Measurements from ENCODE around the gene SLC35B2. TPM values are rescaled to one million over a fixed set of nuclear protein-coding genes. Genes with fewer than 3 reads are reported as not detected.

Gene SLC35B2
- total and polyA plus RNA-seq, 2 experiments from 2014 or later, result 74.1 to 104 TPM

- Histone ChIP-seq H3K27ac (no peak overlapping the region), H3K27me3 (peaks cover 79% of the 10 kb centered on the region), H2AFZ (no peak overlapping the region), H3K4me1 (ENCODE audit: insufficient read depth) (peaks cover 2% of the 10 kb centered on the region), H3K79me2 (no peaks in the 10 kb centered on the region), H3K4me2 (no peak overlapping the region), H4K20me1 (ENCODE audit: insufficient read depth, poor library complexity, severe bottlenecking) (no peaks in the 10 kb centered on the region), H3K9me2 (replicated peaks; ENCODE audit: insufficient read depth) (no peaks in the 10 kb centered on the region), H3K4me3 (no peak overlapping the region), H3K36me3 (replicated peaks; ENCODE audit: insufficient read depth, low read depth) (no peaks in the 10 kb centered on the region), H3K9me3 (ENCODE audit: low read depth) (no peaks in the 10 kb centered on the region)
- DNase-seq (ENCODE audit: low spot score), result no peak
- no peak for TF ChIP-seq CTCF (IDR thresholded peaks at IDR 0.05; ENCODE audit: poor library complexity)
- no peak for TF ChIP-seq EZH2 (IDR thresholded peaks at IDR 0.05; ENCODE audit: borderline replicate concordance)
- TF ChIP-seq EZH2phosphoT487 (IDR thresholded peaks at IDR 0.05; ENCODE audit: low read depth, severe bottlenecking, unreplicated experiment), result no peak
- 87% methylated on average over 4 of the region's 4 CpGs for WGBS (ENCODE audit: low lambda C conversion rate, missing lambda C conversion rate)
Observed at GRCh38 chr6:44292661-44293365, 35.5 kb upstream of the SLC35B2 start.

- H3K36me3 ChIP-seq (replicated peaks; ENCODE audit: insufficient read depth, low read depth), result no peaks in the 10 kb centered on the region
- H3K9me3 ChIP-seq (ENCODE audit: low read depth), result no peaks in the 10 kb centered on the region
- no peak overlapping the region for H3K4me2 ChIP-seq
- H3K79me2 ChIP-seq, result no peaks in the 10 kb centered on the region
- TF ChIP-seq EZH2phosphoT487 (IDR thresholded peaks at IDR 0.05; ENCODE audit: low read depth, severe bottlenecking, unreplicated experiment), result no peak
- TF ChIP-seq CTCF (IDR thresholded peaks at IDR 0.05; ENCODE audit: poor library complexity), result no peak
- no peak for DNase-seq (ENCODE audit: low spot score)
- H3K4me1 ChIP-seq (ENCODE audit: insufficient read depth), result no peaks in the 10 kb centered on the region
- WGBS (ENCODE audit: low lambda C conversion rate, missing lambda C conversion rate), result 76% methylated on average over 4 of the region's 4 CpGs
- H3K27me3 ChIP-seq, result peaks cover 78% of the 10 kb centered on the region
- H3K4me3 ChIP-seq, result no peak overlapping the region
- no peaks in the 10 kb centered on the region for H4K20me1 ChIP-seq (ENCODE audit: insufficient read depth, poor library complexity, severe bottlenecking)
- H2AFZ ChIP-seq, result no peak overlapping the region
- no peak overlapping the region for H3K27ac ChIP-seq
- H3K9me2 ChIP-seq (replicated peaks; ENCODE audit: insufficient read depth), result no peaks in the 10 kb centered on the region
Observed at GRCh38 chr6:44291841-44292240, 34.5 kb upstream of the SLC35B2 start.

- Histone ChIP-seq H3K9me3 (ENCODE audit: low read depth) (no peaks in the 10 kb centered on the region), H3K79me2 (no peaks in the 10 kb centered on the region), H3K4me2 (no peak overlapping the region), H2AFZ (no peak overlapping the region), H4K20me1 (ENCODE audit: insufficient read depth, poor library complexity, severe bottlenecking) (no peaks in the 10 kb centered on the region), H3K27ac (no peak overlapping the region), H3K9me2 (replicated peaks; ENCODE audit: insufficient read depth) (no peaks in the 10 kb centered on the region), H3K4me3 (no peak overlapping the region), H3K36me3 (replicated peaks; ENCODE audit: insufficient read depth, low read depth) (no peaks in the 10 kb centered on the region), H3K4me1 (ENCODE audit: insufficient read depth) (no peaks in the 10 kb centered on the region), H3K27me3 (peaks cover 66% of the 10 kb centered on the region)
- DNase-seq (ENCODE audit: low spot score), result no peak
- TF ChIP-seq EZH2phosphoT487 (IDR thresholded peaks at IDR 0.05; ENCODE audit: low read depth, severe bottlenecking, unreplicated experiment) (no peak), CTCF (IDR thresholded peaks at IDR 0.05; ENCODE audit: poor library complexity) (no peak), EZH2 (IDR thresholded peaks at IDR 0.05; ENCODE audit: borderline replicate concordance) (no peak)
- WGBS (ENCODE audit: low lambda C conversion rate, missing lambda C conversion rate), result 71% methylated on average over 7 of the region's 7 CpGs
Observed at GRCh38 chr6:44289726-44290260, 32.5 kb upstream of the SLC35B2 start.
